Chondrocyte (in vitro differentiated cells): ENCODE measurements around the gene SLC10A6. TPM values are rescaled to one million over a fixed set of nuclear protein-coding genes. Genes with fewer than 3 reads are reported as not detected.

ENCODE experiments used
- DNase-seq: peaks from one replicate; pipeline ENCODE4 v3.0.0; 2021; ENCODE audit warnings: mixed read lengths, low spot score
- H3K27ac Mint-ChIP-seq: one replicate; pipeline ENCODE4 v1.8.0; 2021; ENCODE audit warnings: mild to moderate bottlenecking, moderate library complexity, mixed read lengths; ENCODE audit not compliant: unreplicated experiment
- H3K27me3 Mint-ChIP-seq: 2 replicates; pipeline ENCODE4 v1.8.0; 2021; ENCODE audit warnings: low read depth, mixed read lengths
- H3K36me3 Mint-ChIP-seq: 2 replicates; pipeline ENCODE4 v1.8.0; 2021; ENCODE audit warnings: low read depth, mixed read lengths
- H3K4me1 Mint-ChIP-seq: 2 replicates; pipeline ENCODE4 v1.8.0; 2021; ENCODE audit warnings: low read depth, mild to moderate bottlenecking, mixed read lengths
- H3K4me3 Mint-ChIP-seq: one replicate; pipeline ENCODE4 v1.8.0; 2021; ENCODE audit warnings: mild to moderate bottlenecking, moderate library complexity, mixed read lengths; ENCODE audit not compliant: unreplicated experiment
- H3K9me3 Mint-ChIP-seq: 2 replicates; pipeline ENCODE4 v1.8.0; 2021; ENCODE audit warnings: low read depth, mixed read lengths
- CTCF ChIP-seq: fragments of 200-600 bp; sonication (generic); IDR thresholded peaks from 2 replicates; pipeline ENCODE4 v1.5.0; 2021; ENCODE audit warnings: antibody characterized with exemption, mild to moderate bottlenecking, moderate library complexity
- total RNA-seq: library from RNA; stranded (reverse); gene quantifications from 3 replicates; pipeline ENCODE4 v1.2.1, GENCODE V29; 2021

Gene SLC10A6
- total RNA-seq, 1 donor from 2014 or later = not detected

GRCh38 chr4:86818841-86819240, 30.3 kb downstream of the SLC10A6 start:
- Mint-ChIP-seq H3K4me1 (peaks cover 18% of the 10 kb centered on the region), H3K36me3 (peaks cover 18% of the 10 kb centered on the region), H3K27ac (no peak overlapping the region), H3K4me3 (no peak overlapping the region), H3K9me3 (peaks cover 5% of the 10 kb centered on the region), H3K27me3 (no peaks in the 10 kb centered on the region)
- no peak for DNase-seq
- peak; percentile 27 for TF ChIP-seq CTCF

GRCh38 chr4:86818211-86818610, 31.0 kb downstream of the SLC10A6 start:
- Mint-ChIP-seq H3K4me3 (no peak overlapping the region), H3K27ac (no peak overlapping the region), H3K36me3 (peaks cover 19% of the 10 kb centered on the region), H3K27me3 (no peaks in the 10 kb centered on the region), H3K4me1 (peaks cover 18% of the 10 kb centered on the region), H3K9me3 (peaks cover 5% of the 10 kb centered on the region)
- DNase-seq = no peak
- TF ChIP-seq CTCF = no peak

- Mint-ChIP-seq H3K4me3 (no peak overlapping the region), H3K27me3 (no peaks in the 10 kb centered on the region), H3K4me1 (peaks cover 18% of the 10 kb centered on the region), H3K36me3 (peaks cover 27% of the 10 kb centered on the region), H3K27ac (no peak overlapping the region), H3K9me3 (peaks cover 5% of the 10 kb centered on the region)
- DNase-seq = no peak
- TF ChIP-seq CTCF = peak; percentile 34
Observed at GRCh38 chr4:86816501-86817273, 32.5 kb downstream of the SLC10A6 start.

- Mint-ChIP-seq H3K36me3 (peaks cover 30% of the 10 kb centered on the region), H3K27me3 (no peaks in the 10 kb centered on the region)
- TF ChIP-seq CTCF = no peak
Observed at GRCh38 chr4:86815653-86816052, 33.5 kb downstream of the SLC10A6 start.

GRCh38 chr4:86810847-86811246, 38.3 kb downstream of the SLC10A6 start:
- Mint-ChIP-seq H3K9me3 (peaks cover 5% of the 10 kb centered on the region), H3K27me3 (no peaks in the 10 kb centered on the region), H3K4me1 (no peaks in the 10 kb centered on the region), H3K36me3 (peaks cover 34% of the 10 kb centered on the region), H3K27ac (no peak overlapping the region), H3K4me3 (no peak overlapping the region)
- DNase-seq = no peak
- TF ChIP-seq CTCF = no peak

More at GRCh38 chr4:86815653-86816052, 33.5 kb downstream of the SLC10A6 start:
- DNase-seq = no peak
- Mint-ChIP-seq H3K9me3 (peaks cover 5% of the 10 kb centered on the region), H3K27ac (no peak overlapping the region), H3K4me1 (peaks cover 18% of the 10 kb centered on the region), H3K4me3 (no peak overlapping the region)
